Measurements from ENCODE around the gene ADNP2. TPM values are rescaled to one million over a fixed set of nuclear protein-coding genes. Genes with fewer than 3 reads are reported as not detected.
"Not testable (repeated sequence)": the region's sequence is repeated elsewhere in the genome, so short reads cannot be mapped to it uniquely, and the experiment has no call there.

Gene ADNP2
- total RNA-seq, 1 donor from 2014 or later = 26.0 TPM

- no peak for DNase-seq
Observed at GRCh38 chr18:80145196-80145804, 36.2 kb downstream of the ADNP2 start.

GRCh38 chr18:80147037-80147417 lies 38.0 kb downstream of the ADNP2 start:
- DNase-seq = no peak

- peak; percentile 82 for DNase-seq
Observed at GRCh38 chr18:80147418-80148325, 38.6 kb downstream of the ADNP2 start.

- DNase-seq = no peak
Observed at GRCh38 chr18:80148326-80149199, 39.5 kb downstream of the ADNP2 start.

GRCh38 chr18:80149667-80150066 lies 40.6 kb downstream of the ADNP2 start:
- DNase-seq = no peak

- DNase-seq = no peak
Observed at GRCh38 chr18:80154293-80154692, 45.2 kb downstream of the ADNP2 start.

GRCh38 chr18:80157708-80158343 lies 48.8 kb downstream of the ADNP2 start:
- DNase-seq = peak; percentile 36

GRCh38 chr18:80158365-80158764 lies 49.3 kb downstream of the ADNP2 start:
- no peak for DNase-seq

GRCh38 chr18:80159713-80160636 lies 50.9 kb downstream of the ADNP2 start:
- DNase-seq = no peak

GRCh38 chr18:80161781-80162417 lies 52.8 kb downstream of the ADNP2 start:
- DNase-seq = no peak

- DNase-seq = no peak
Observed at GRCh38 chr18:80163183-80163582, 54.1 kb downstream of the ADNP2 start.

GRCh38 chr18:80164727-80165355 lies 55.8 kb downstream of the ADNP2 start:
- DNase-seq = not testable (repeated sequence)

GRCh38 chr18:80166240-80166639 lies 57.2 kb downstream of the ADNP2 start:
- no peak for DNase-seq

GRCh38 chr18:80166725-80167124 lies 57.7 kb downstream of the ADNP2 start:
- DNase-seq = no peak

- DNase-seq = no peak
Observed at GRCh38 chr18:80167331-80167730, 58.3 kb downstream of the ADNP2 start.

GRCh38 chr18:80167931-80168330 lies 58.9 kb downstream of the ADNP2 start:
- no peak for DNase-seq

- no peak for DNase-seq
Observed at GRCh38 chr18:80168346-80168745, 59.3 kb downstream of the ADNP2 start.

GRCh38 chr18:80168982-80169381 lies 59.9 kb downstream of the ADNP2 start:
- DNase-seq = no peak

GRCh38 chr18:80169607-80170006 lies 60.5 kb downstream of the ADNP2 start:
- DNase-seq = no peak

GRCh38 chr18:80170395-80171053 lies 61.5 kb downstream of the ADNP2 start:
- DNase-seq = no peak

Data from occipital lobe (tissue), 2 donors.